Thyroid gland (tissue), 4 donors: ENCODE measurements around the gene HOXC10. TPM values are rescaled to one million over a fixed set of nuclear protein-coding genes. Genes with fewer than 3 reads are reported as not detected.

ENCODE experiments used
- DNase-seq, 2 donors: peaks; one replicate each; pipeline ENCODE4 v3.0.0-alpha.2; 2019
- H3K27ac ChIP-seq, 3 donors: fragments of 200-600 bp; sonication (generic); 1 replicate in 2 of 3; 2 replicates in 1 of 3; pipeline ENCODE4 v1.5.1; 2016 to 2019; ENCODE audit warnings: mild to moderate bottlenecking in 1 of 3, moderate library complexity in 1 of 3
- H3K27me3 ChIP-seq: fragments of 200-600 bp; sonication (generic); one replicate; pipeline ENCODE4 v1.5.1; 2019
- H3K36me3 ChIP-seq, 2 donors: fragments of 200-600 bp; sonication (generic); one replicate each; pipeline ENCODE4 v1.5.1; 2016 to 2019
- H3K4me1 ChIP-seq, 2 donors: fragments of 200-600 bp; sonication (generic); one replicate each; pipeline ENCODE4 v1.5.1; 2017 to 2019
- H3K4me3 ChIP-seq, 3 donors: fragments of 200-600 bp; sonication (generic); replicated peaks in 1 of 3; 1 replicate in 2 of 3; 2 replicates in 1 of 3; pipeline ENCODE4 v1.5.1; 2016; ENCODE audit warnings: mild to moderate bottlenecking in 1 of 3
- H3K9me3 ChIP-seq: fragments of 200-600 bp; sonication (generic); one replicate; pipeline ENCODE4 v1.5.1; 2017
- POLR2A ChIP-seq, 2 donors: fragments of 450-650 bp; IDR thresholded peaks; one replicate each; pipeline ENCODE4 v1.6.1; 2017; ENCODE audit warnings: antibody characterized with exemption in 2 of 2, mild to moderate bottlenecking in 2 of 2, moderate library complexity in 1 of 2
- WGBS, 2 donors: methylation state at CpG; one replicate each; pipeline ENCODE4 v1.1.5; 2017; 5-methylcytosine and 5-hydroxymethylcytosine counted together
- intact Hi-C: fragments of 100-400 bp; cut with DNase I; formaldehyde crosslinking; loops from one replicate; pipeline ENCODE4 v1.15.1; 2023
- total RNA-seq, 4 donors: library from RNA; depleted of rRNA; stranded (reverse); fragments of >200 nt; gene quantifications; one replicate each; pipeline ENCODE4 v1.2.3, GENCODE V29; 2016
- TF ChIP-seq, protein P1 (sequence below), 6 experiments: fragments of 200-600 bp in 3 of 6; fragments of 450-650 bp in 3 of 6; sonication (generic) in 3 of 6; IDR thresholded peaks; one replicate each; pipeline ENCODE4 v1.5.1; 2016 to 2019; ENCODE audit warnings: antibody characterized with exemption in 6 of 6, mild to moderate bottlenecking in 2 of 6, inconsistent platforms in 1 of 6, moderate library complexity in 1 of 6

HOXC10 gene
- total RNA-seq, 4 donors from 2014 or later = not detected

DNA sequence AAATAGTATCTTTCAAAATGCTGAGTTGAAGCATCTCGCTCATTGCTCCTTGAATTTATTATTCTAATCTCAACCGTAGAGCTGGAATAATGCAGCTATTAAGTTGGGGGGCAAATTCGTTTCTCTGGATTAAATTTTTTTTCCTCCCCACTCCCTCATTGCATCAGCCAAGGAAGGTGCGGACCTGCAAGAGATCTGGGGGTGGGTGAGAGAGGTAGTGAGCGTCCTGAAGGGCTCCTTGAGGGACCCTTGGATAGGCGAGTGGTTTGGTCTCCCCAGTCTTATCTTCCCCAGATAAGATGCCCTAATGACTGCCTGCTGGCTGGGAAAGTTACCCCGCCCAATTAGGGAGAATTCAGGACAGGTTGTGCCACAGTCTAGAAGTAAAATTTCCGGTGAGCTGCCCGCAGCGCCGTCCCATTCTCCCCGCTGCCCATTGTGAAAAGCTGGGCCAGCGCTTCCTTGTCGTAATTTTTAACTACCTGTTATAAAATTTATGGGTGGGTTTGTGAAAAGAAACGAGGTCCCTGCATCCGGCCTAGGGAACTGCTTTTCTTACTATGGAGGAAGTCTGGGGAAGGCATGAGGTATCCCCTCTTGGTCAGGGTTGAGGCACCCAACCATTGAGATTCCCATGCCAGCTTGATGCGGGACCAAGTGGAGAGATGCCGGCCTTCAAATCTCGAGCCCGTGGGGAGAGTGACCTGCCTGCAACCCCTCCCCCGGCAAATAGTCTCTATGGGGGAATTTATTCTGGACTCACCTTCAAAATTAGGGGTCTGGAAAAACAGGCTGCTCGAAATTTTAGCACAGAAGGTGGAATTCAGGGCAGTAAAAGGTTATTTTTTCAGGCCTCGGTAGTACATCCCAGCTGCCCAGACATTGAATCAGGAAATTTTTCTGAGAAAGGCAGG is 30.3 kb downstream of the HOXC10 start:
- H3K36me3 ChIP-seq = no peaks in the 10 kb centered on the region
- H3K4me3 ChIP-seq = no peak overlapping the region
- WGBS, 2 donors = 13 to 19% methylated on average over 23 of the region's 23 CpGs
- peaks cover 74% of the 10 kb centered on the region for H3K27me3 ChIP-seq
- no peak for DNase-seq
- intact Hi-C loops = no loop called here
- no peaks in the 10 kb centered on the region for H3K9me3 ChIP-seq
- no peak overlapping the region for H3K27ac ChIP-seq
- TF ChIP-seq, protein P1, sequence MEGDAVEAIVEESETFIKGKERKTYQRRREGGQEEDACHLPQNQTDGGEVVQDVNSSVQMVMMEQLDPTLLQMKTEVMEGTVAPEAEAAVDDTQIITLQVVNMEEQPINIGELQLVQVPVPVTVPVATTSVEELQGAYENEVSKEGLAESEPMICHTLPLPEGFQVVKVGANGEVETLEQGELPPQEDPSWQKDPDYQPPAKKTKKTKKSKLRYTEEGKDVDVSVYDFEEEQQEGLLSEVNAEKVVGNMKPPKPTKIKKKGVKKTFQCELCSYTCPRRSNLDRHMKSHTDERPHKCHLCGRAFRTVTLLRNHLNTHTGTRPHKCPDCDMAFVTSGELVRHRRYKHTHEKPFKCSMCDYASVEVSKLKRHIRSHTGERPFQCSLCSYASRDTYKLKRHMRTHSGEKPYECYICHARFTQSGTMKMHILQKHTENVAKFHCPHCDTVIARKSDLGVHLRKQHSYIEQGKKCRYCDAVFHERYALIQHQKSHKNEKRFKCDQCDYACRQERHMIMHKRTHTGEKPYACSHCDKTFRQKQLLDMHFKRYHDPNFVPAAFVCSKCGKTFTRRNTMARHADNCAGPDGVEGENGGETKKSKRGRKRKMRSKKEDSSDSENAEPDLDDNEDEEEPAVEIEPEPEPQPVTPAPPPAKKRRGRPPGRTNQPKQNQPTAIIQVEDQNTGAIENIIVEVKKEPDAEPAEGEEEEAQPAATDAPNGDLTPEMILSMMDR (IDR thresholded peaks at IDR 0.05) = no peak
- TF ChIP-seq POLR2A (IDR thresholded peaks at IDR 0.05) = no peak
- H3K4me1 ChIP-seq = peaks cover 6 to 31% of the 10 kb centered on the region in 2 donors

DNA sequence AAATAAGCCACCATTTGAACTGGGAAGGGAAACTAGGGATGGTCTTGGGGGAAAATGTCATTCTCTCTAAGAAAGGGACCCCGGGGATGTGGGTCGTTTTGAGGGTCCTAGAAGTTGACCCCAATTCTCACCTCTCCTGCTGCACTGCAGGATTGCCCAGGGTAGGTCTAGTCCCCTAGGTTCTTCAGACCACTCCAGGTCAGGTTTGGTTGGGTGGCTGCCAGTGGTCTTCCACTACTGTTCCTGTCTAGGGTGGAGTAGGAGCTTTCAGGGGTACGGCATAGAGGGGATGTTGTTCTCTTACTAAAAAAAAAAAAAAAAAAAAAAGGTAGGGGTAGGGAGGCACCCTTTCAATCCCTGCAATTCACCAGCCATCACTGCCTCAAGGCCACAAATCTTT is 31.1 kb downstream of the HOXC10 start:
- Histone ChIP-seq H3K9me3 (no peaks in the 10 kb centered on the region), H3K36me3 (no peaks in the 10 kb centered on the region), H3K4me3 (no peak overlapping the region), H3K4me1 (peaks cover 6 to 31% of the 10 kb centered on the region in 2 donors), H3K27ac (no peak overlapping the region), H3K27me3 (peaks cover 77% of the 10 kb centered on the region)
- TF ChIP-seq POLR2A (IDR thresholded peaks at IDR 0.05) = no peak
- TF ChIP-seq, protein P1 (IDR thresholded peaks at IDR 0.05) = no peak
- no peak for DNase-seq
- WGBS, 2 donors = 15 to 23% methylated on average over 3 of the region's 3 CpGs
- intact Hi-C loops = no loop called here

DNA sequence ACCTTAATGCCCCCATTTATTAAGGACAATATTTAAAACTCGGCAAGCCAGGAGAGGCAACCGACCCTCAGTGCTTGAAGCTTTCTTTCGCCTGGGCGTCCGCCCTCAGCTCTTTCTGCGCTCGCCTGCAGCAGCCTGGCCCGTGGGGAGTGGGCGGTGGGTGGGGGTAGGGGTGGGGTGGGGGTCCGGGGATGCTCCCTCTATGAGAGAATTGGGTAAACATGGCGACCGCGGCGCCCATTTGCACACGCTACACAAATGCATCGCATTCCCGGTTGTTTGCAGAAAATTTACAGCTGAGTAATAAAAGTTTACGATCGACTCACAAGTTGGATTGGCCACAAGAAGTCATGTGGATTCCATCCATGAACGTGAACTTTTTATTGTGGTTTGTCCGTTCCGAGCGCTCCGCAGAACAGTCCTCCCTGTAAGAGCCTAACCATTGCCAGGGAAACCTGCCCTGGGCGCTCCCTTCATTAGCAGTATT is 31.6 kb downstream of the HOXC10 start:
- DNase-seq = no peak
- intact Hi-C loops = no loop called here
- Histone ChIP-seq H3K27ac (no peak overlapping the region), H3K27me3 (peaks cover 79% of the 10 kb centered on the region), H3K4me1 (peaks cover 6 to 31% of the 10 kb centered on the region in 2 donors), H3K36me3 (no peaks in the 10 kb centered on the region), H3K9me3 (no peaks in the 10 kb centered on the region), H3K4me3 (no peak overlapping the region)
- WGBS, 2 donors = 5 to 8% methylated on average over 24 to 25 of the region's 25 CpGs
- no peak for TF ChIP-seq POLR2A (IDR thresholded peaks at IDR 0.05)
- TF ChIP-seq, protein P1 (IDR thresholded peaks at IDR 0.05) = no peak

DNA sequence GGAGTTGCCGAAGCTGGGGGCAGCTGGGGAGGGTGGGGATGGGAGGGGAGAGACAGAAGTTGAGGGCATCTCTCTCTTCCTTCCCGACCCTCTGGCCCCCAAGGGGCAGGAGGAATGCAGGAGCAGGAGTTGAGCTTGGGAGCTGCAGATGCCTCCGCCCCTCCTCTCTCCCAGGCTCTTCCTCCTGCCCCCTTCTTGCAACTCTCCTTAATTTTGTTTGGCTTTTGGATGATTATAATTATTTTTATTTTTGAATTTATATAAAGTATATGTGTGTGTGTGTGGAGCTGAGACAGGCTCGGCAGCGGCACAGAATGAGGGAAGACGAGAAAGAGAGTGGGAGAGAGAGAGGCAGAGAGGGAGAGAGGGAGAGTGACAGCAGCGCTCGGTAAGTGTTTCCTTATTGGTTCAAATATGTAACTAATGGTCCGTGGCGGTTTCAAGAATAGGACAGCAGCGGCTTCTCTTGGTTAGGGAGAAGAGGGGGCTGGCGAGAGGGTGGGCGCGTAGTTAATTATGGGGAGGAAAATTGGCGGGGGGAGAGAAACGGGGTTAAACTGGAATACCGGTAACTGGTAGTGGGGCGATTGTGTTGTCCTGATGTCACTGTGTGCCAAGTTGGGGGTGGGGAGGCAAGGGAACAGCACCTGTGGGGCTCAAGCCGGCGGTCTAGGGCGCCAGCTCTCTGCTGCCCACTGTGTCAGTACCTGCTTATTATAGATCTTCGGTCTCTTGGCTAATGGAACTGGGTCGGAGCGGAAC is 32.3 kb downstream of the HOXC10 start:
- TF ChIP-seq, protein P1 (IDR thresholded peaks at IDR 0.05) = no peak
- no peak for TF ChIP-seq POLR2A (IDR thresholded peaks at IDR 0.05)
- intact Hi-C loops = no loop called here
- Histone ChIP-seq H3K4me1 (peaks cover 6 to 31% of the 10 kb centered on the region in 2 donors), H3K27ac (no peak overlapping the region), H3K4me3 (peak overlapping the region in 1 of 3 donors; percentile 20), H3K9me3 (no peaks in the 10 kb centered on the region), H3K27me3 (peaks cover 77% of the 10 kb centered on the region), H3K36me3 (no peaks in the 10 kb centered on the region)
- 3 to 5% methylated on average over 24 of the region's 24 CpGs for WGBS, 2 donors
- no peak for DNase-seq
